Hepatocyte (in vitro differentiated cells): ENCODE data around the gene EFR3B.

ENCODE experiments used
- EZH2 ChIP-seq: fragments of 200-600 bp; sonication (generic); IDR thresholded peaks from 2 replicates; pipeline ENCODE4 v1.6.1; 2016; ENCODE audit warnings: antibody characterized with exemption, mild to moderate bottlenecking, borderline replicate concordance
- EZH2phosphoT487 ChIP-seq: fragments of 200-600 bp; sonication (generic); IDR thresholded peaks from one replicate; pipeline ENCODE4 v1.6.1; 2018; ENCODE audit warnings: antibody characterized with exemption, mild to moderate bottlenecking, low read depth, moderate library complexity; ENCODE audit not compliant: unreplicated experiment, severe bottlenecking
- TF ChIP-seq, protein P1 (sequence below): fragments of 200-600 bp; sonication (generic); IDR thresholded peaks from 2 replicates; pipeline ENCODE4 v1.5.1; 2016; ENCODE audit warnings: antibody characterized with exemption, mild to moderate bottlenecking; ENCODE audit not compliant: poor library complexity

DNA sequence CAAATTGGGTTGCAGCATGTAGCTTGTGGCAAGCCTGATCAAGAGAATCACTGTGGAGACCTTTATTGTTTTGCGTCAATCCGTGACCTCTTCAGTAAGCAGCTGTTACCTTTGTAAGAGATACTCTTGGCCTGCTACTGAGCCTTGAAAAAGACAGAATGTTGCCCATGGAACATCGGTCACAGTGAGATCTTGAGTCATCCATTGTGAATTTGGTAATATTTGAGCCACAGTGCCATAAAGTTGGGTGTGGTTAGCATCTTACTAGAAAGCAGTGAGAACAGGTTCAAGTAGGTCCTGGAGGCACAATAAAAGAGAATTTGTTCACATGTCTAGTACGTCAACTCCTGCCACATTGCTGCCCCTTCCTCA lies 12.7 kb upstream of the EFR3B start:
- TF ChIP-seq, protein P1, sequence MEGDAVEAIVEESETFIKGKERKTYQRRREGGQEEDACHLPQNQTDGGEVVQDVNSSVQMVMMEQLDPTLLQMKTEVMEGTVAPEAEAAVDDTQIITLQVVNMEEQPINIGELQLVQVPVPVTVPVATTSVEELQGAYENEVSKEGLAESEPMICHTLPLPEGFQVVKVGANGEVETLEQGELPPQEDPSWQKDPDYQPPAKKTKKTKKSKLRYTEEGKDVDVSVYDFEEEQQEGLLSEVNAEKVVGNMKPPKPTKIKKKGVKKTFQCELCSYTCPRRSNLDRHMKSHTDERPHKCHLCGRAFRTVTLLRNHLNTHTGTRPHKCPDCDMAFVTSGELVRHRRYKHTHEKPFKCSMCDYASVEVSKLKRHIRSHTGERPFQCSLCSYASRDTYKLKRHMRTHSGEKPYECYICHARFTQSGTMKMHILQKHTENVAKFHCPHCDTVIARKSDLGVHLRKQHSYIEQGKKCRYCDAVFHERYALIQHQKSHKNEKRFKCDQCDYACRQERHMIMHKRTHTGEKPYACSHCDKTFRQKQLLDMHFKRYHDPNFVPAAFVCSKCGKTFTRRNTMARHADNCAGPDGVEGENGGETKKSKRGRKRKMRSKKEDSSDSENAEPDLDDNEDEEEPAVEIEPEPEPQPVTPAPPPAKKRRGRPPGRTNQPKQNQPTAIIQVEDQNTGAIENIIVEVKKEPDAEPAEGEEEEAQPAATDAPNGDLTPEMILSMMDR: no peak
- TF ChIP-seq EZH2 (no peak), EZH2phosphoT487 (no peak)
